ENCODE data around the gene TBC1D22A. TPM values are rescaled to one million over a fixed set of nuclear protein-coding genes. Genes with fewer than 3 reads are reported as not detected.

The TBC1D22A gene
- total RNA-seq, 4 donors from 2014 or later: 18.8 to 25.2 (median 23.1) TPM

GRCh38 chr22:46969961-46970360 is 207.5 kb downstream of the TBC1D22A start:
- in situ Hi-C loops (cut with MboI; ENCODE audit: low sequenced_read_pairs in 4 of 4) (no loop called here), intact Hi-C loops (cut with DNase I; ENCODE audit: low total_unique reads) (no loop called here)
- no peaks in the 10 kb centered on the region for H3K27me3 ChIP-seq
- no peak for ATAC-seq
- H3K9me3 ChIP-seq: no peaks in the 10 kb centered on the region
- TF ChIP-seq POLR2A (IDR thresholded peaks at IDR 0.05): no peak
- TF ChIP-seq CTCF (IDR thresholded peaks at IDR 0.05 in 4 of 5, conservative IDR thresholded peaks at IDR 0.05 in 1 of 5): no peak
- no peak for DNase-seq
- H3K36me3 ChIP-seq: no peaks in the 10 kb centered on the region
- H3K4me1 ChIP-seq: peaks cover 0 to 6% of the 10 kb centered on the region in 2 donors
- no peak overlapping the region for H3K4me3 ChIP-seq
- no peak overlapping the region for H3K27ac ChIP-seq

- intact Hi-C loops (cut with DNase I; ENCODE audit: low total_unique reads): no loop called here
- in situ Hi-C loops (cut with MboI; ENCODE audit: low sequenced_read_pairs in 4 of 4): no loop called here
- TF ChIP-seq CTCF (IDR thresholded peaks at IDR 0.05 in 4 of 5, conservative IDR thresholded peaks at IDR 0.05 in 1 of 5) (no peak), POLR2A (IDR thresholded peaks at IDR 0.05) (no peak)
- H3K36me3 ChIP-seq: no peaks in the 10 kb centered on the region
- H3K27me3 ChIP-seq: no peaks in the 10 kb centered on the region
- H3K27ac ChIP-seq: peak overlapping the region in 3 of 4 donors; percentile 20 to 62 (median 57)
- DNase-seq (no peak), ATAC-seq (peak in 1 of 2 donors; percentile 7)
- H3K9me3 ChIP-seq: no peaks in the 10 kb centered on the region
- H3K4me1 ChIP-seq: peaks cover 0 to 6% of the 10 kb centered on the region in 2 donors
- H3K4me3 ChIP-seq: no peak overlapping the region
These were observed 208.1 kb downstream of the TBC1D22A start for GRCh38 chr22:46970411-46971098.

GRCh38 chr22:46971099-46971763 is 208.8 kb downstream of the TBC1D22A start:
- Histone ChIP-seq H3K36me3 (no peaks in the 10 kb centered on the region), H3K9me3 (no peaks in the 10 kb centered on the region), H3K27me3 (no peaks in the 10 kb centered on the region), H3K4me1 (peaks cover 0 to 6% of the 10 kb centered on the region in 2 donors), H3K4me3 (no peak overlapping the region), H3K27ac (peak overlapping the region; percentile 20 to 62 (median 46))
- intact Hi-C loops (cut with DNase I; ENCODE audit: low total_unique reads) (no loop called here), in situ Hi-C loops (cut with MboI; ENCODE audit: low sequenced_read_pairs in 4 of 4) (no loop called here)
- no peak for TF ChIP-seq CTCF (IDR thresholded peaks at IDR 0.05 in 4 of 5, conservative IDR thresholded peaks at IDR 0.05 in 1 of 5)
- TF ChIP-seq POLR2A (IDR thresholded peaks at IDR 0.05): no peak
- ATAC-seq (peak; percentile 61 to 64), DNase-seq (no peak)

GRCh38 chr22:46971764-46972125 is 209.3 kb downstream of the TBC1D22A start:
- Histone ChIP-seq H3K4me3 (no peak overlapping the region), H3K9me3 (no peaks in the 10 kb centered on the region), H3K4me1 (peaks cover 0 to 6% of the 10 kb centered on the region in 2 donors), H3K27ac (peak overlapping the region; percentile 20 to 62 (median 46)), H3K27me3 (no peaks in the 10 kb centered on the region), H3K36me3 (no peaks in the 10 kb centered on the region)
- in situ Hi-C loops (cut with MboI; ENCODE audit: low sequenced_read_pairs in 4 of 4) (no loop called here), intact Hi-C loops (cut with DNase I; ENCODE audit: low total_unique reads) (no loop called here)
- ATAC-seq (no peak), DNase-seq (no peak)
- no peak for TF ChIP-seq POLR2A (IDR thresholded peaks at IDR 0.05)
- TF ChIP-seq CTCF (IDR thresholded peaks at IDR 0.05 in 4 of 5, conservative IDR thresholded peaks at IDR 0.05 in 1 of 5): no peak

Data from gastrocnemius medialis (tissue), 4 donors.